HCT116 (cell line): ENCODE results near the gene NEURL1. TPM values are rescaled to one million over a fixed set of nuclear protein-coding genes. Genes with fewer than 3 reads are reported as not detected.

Source experiments
- ATAC-seq: fragments of 200-7000 bp; cut with Tn5 transposase; 2 replicates; pipeline ENCODE4 v1.9.1; 2020; ENCODE audit warnings: mild to moderate bottlenecking, moderate library complexity
- BruUV-seq: library from RNA; stranded (reverse); fragments of 400-500 nt; replicated peaks from 2 replicates; lab custom pipeline; 2021; lab: Mats Ljungman, UMichigan
- CTCF ChIA-PET: fragments of 300-600 bp; sonication (Branson Sonifier 250); formaldehyde crosslinking; loops from one replicate; lab custom pipeline; 2021; ENCODE audit warnings: antibody characterized with exemption; lab: Charles Lee
- POLR2A ChIA-PET: fragments of 300-600, 350-600 bp; sonication (Branson Sonifier 250); formaldehyde crosslinking; loops from one replicate; lab custom pipeline; 2021; ENCODE audit warnings: antibody characterized with exemption; lab: Charles Lee
- RAD21 ChIA-PET, 2 experiments: fragments of 300-600 bp; sonication (Branson Sonifier 250); formaldehyde crosslinking; loops; one replicate each; lab custom pipeline; 2023; ENCODE audit warnings: low total read pairs in 2 of 2; ENCODE audit not compliant: uncharacterized antibody in 2 of 2, unreplicated experiment in 2 of 2, low non-redundant PET in 1 of 2; lab: Charles Lee
- DNase-seq: peaks from one replicate; pipeline ENCODE4 v3.0.0-alpha.2; 2010; ENCODE audit warnings: low read depth, low spot score
- H2AFZ ChIP-seq: fragments of 200-600 bp; shearing (Covaris generic), sonication (generic); 2 replicates; pipeline ENCODE4 v1.6.1; 2017; ENCODE audit warnings: low read depth, mixed run types, mixed read lengths, antibody characterized with exemption, low read length; ENCODE audit not compliant: poor library complexity, severe bottlenecking
- H3K27ac ChIP-seq: 2 replicates; pipeline ENCODE4 v1.5.1; 2012; ENCODE audit warnings: low read depth, low read length
- H3K27me3 ChIP-seq: fragments of 200-600 bp; sonication (generic); 2 replicates; pipeline ENCODE4 v1.6.1; 2016; ENCODE audit warnings: mixed run types, low read length, mixed read lengths; ENCODE audit not compliant: insufficient read depth
- H3K36me3 ChIP-seq, 2 experiments: fragments of 200-500 bp in 1 of 2; fragments of 200-600 bp in 1 of 2; sonication (Bioruptor generic) in 1 of 2; sonication (generic) in 1 of 2; 2 replicates each; pipeline versions ENCODE4 v1.5.1 to v1.6.1; 2014 to 2016; ENCODE audit warnings: low read length in 2 of 2, inconsistent platforms in 1 of 2, mixed read lengths in 1 of 2, mixed run types in 1 of 2; ENCODE audit not compliant: insufficient read depth in 2 of 2, control insufficient read depth in 1 of 2
- H3K4me1 ChIP-seq, 2 experiments: fragments of 200-600 bp in 1 of 2; sonication (generic) in 1 of 2; 2 replicates each; pipeline versions ENCODE4 v1.5.1 to v1.6.1; 2012 to 2017; ENCODE audit warnings: low read length in 2 of 2, inconsistent platforms in 1 of 2, mild to moderate bottlenecking in 1 of 2, mixed read lengths in 1 of 2, mixed run types in 1 of 2, moderate library complexity in 1 of 2; ENCODE audit not compliant: insufficient read depth in 2 of 2, control insufficient read depth in 1 of 2
- H3K4me2 ChIP-seq: fragments of 200-600 bp; sonication (generic); 2 replicates; pipeline ENCODE4 v1.6.1; 2017; ENCODE audit warnings: mixed run types, low read length, mixed read lengths
- H3K4me3 ChIP-seq, 2 experiments: fragments of 200-600 bp in 1 of 2; sonication (generic) in 1 of 2; replicated peaks in 1 of 2; 2 replicates each; pipeline ENCODE4 v1.5.1; 2011 to 2016; ENCODE audit warnings: low read length in 2 of 2, control low read depth in 1 of 2, low read depth in 1 of 2, mild to moderate bottlenecking in 1 of 2, mixed read lengths in 1 of 2, mixed run types in 1 of 2
- H3K79me2 ChIP-seq: fragments of 200-600 bp; sonication (generic); 2 replicates; pipeline ENCODE4 v1.6.1; 2017; ENCODE audit warnings: mild to moderate bottlenecking, mixed run types, low read length, moderate library complexity, mixed read lengths; ENCODE audit not compliant: insufficient read depth
- H3K9ac ChIP-seq: fragments of 200-600 bp; sonication (generic); 2 replicates; pipeline ENCODE4 v1.6.1; 2016; ENCODE audit warnings: low read length, mixed read lengths
- H3K9me2 ChIP-seq: fragments of 200-600 bp; sonication (generic), shearing (Covaris generic); 2 replicates; pipeline ENCODE4 v1.6.1; 2017; ENCODE audit warnings: mixed run types, mild to moderate bottlenecking, moderate library complexity; ENCODE audit not compliant: insufficient read depth
- H3K9me3 ChIP-seq, 2 experiments: fragments of 200-500 bp in 1 of 2; fragments of 200-600 bp in 1 of 2; sonication (Bioruptor generic) in 1 of 2; sonication (generic) in 1 of 2; 2 replicates each; pipeline ENCODE4 v1.6.1; 2014 to 2017; ENCODE audit warnings: low read length in 2 of 2, mixed read lengths in 2 of 2, inconsistent platforms in 1 of 2, low read depth in 1 of 2, mild to moderate bottlenecking in 1 of 2, mixed run types in 1 of 2, moderate library complexity in 1 of 2; ENCODE audit not compliant: control insufficient read depth in 1 of 2, insufficient read depth in 1 of 2
- H4K20me1 ChIP-seq: fragments of 200-600 bp; sonication (generic), shearing (Covaris generic); 2 replicates; pipeline ENCODE4 v1.6.1; 2017; ENCODE audit warnings: mixed run types, mild to moderate bottlenecking, moderate library complexity; ENCODE audit not compliant: insufficient read depth
- EGR1 ChIP-seq: IDR thresholded peaks from 2 replicates; pipeline ENCODE4 v1.6.1; 2012; ENCODE audit warnings: low read depth
- EZH2 ChIP-seq: fragments of 200-600 bp; sonication (generic); IDR thresholded peaks from 2 replicates; pipeline ENCODE4 v1.6.1; 2017; ENCODE audit warnings: antibody characterized with exemption, mixed run types
- FOSL1 ChIP-seq: IDR thresholded peaks from 2 replicates; pipeline ENCODE4 v1.6.1; 2012; ENCODE audit warnings: low read depth
- SIN3A ChIP-seq: IDR thresholded peaks from 2 replicates; pipeline ENCODE4 v1.6.1; 2012; ENCODE audit warnings: low read depth
- SRF ChIP-seq: IDR thresholded peaks from 2 replicates; pipeline ENCODE4 v1.6.1; 2012; ENCODE audit warnings: low read depth
- ZNF274 ChIP-seq: fragments of 200-500 bp; sonication (Bioruptor generic); IDR thresholded peaks from 2 replicates; pipeline ENCODE4 v1.6.1; 2014; ENCODE audit warnings: mild to moderate bottlenecking, low read depth, low read length, inconsistent platforms
- intact Hi-C: fragments of 100-400 bp; cut with micrococcal nuclease; formaldehyde crosslinking; loops from 2 replicates; pipeline ENCODE4 v1.10.0; 2022
- total RNA-seq: library from RNA; stranded (reverse); gene quantifications from one replicate; pipeline ENCODE4 v1.2.1, GENCODE V29; 2021; ENCODE audit not compliant: unreplicated experiment
- TF ChIP-seq, protein P1 (sequence below): IDR thresholded peaks from 2 replicates; pipeline ENCODE4 v1.6.1; 2011; ENCODE audit warnings: mild to moderate bottlenecking, low read length, moderate library complexity; ENCODE audit not compliant: insufficient replicate concordance; ENCODE audit errors: extremely low read depth
- TF ChIP-seq, protein P2 (sequence below): IDR thresholded peaks from 2 replicates; pipeline ENCODE4 v1.6.1; 2012

Gene NEURL1
- total RNA-seq, 1 experiment from 2014 or later = 1.4 TPM

DNA sequence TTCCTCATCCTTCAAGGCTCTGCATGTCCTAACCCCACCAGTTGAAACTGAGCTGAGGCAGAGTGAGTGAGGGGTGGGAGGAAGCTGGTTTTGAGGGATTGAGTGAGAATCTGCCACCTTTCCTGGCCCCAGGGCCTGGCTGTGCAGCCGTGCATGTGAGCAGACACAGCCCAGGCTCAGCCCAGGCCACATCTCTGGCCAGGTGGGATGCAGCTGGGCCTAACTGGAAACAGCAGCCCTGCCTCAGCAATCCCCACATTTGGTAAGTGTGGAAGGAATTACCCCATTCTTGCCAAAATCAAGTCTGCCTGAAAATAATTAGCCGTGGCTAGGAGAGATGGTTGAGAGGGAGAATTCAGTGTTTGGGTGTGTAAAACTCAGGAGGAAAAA lies 116.6 kb downstream of the NEURL1 start:
- no peak for TF ChIP-seq SIN3A
- TF ChIP-seq FOSL1 = no peak
- no peak for TF ChIP-seq EGR1
- TF ChIP-seq, protein P1, sequence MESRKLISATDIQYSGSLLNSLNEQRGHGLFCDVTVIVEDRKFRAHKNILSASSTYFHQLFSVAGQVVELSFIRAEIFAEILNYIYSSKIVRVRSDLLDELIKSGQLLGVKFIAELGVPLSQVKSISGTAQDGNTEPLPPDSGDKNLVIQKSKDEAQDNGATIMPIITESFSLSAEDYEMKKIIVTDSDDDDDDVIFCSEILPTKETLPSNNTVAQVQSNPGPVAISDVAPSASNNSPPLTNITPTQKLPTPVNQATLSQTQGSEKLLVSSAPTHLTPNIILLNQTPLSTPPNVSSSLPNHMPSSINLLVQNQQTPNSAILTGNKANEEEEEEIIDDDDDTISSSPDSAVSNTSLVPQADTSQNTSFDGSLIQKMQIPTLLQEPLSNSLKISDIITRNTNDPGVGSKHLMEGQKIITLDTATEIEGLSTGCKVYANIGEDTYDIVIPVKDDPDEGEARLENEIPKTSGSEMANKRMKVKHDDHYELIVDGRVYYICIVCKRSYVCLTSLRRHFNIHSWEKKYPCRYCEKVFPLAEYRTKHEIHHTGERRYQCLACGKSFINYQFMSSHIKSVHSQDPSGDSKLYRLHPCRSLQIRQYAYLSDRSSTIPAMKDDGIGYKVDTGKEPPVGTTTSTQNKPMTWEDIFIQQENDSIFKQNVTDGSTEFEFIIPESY = no peak
- TF ChIP-seq, protein P2, sequence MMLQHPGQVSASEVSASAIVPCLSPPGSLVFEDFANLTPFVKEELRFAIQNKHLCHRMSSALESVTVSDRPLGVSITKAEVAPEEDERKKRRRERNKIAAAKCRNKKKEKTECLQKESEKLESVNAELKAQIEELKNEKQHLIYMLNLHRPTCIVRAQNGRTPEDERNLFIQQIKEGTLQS = no peak
- TF ChIP-seq ZNF274 = no peak
- ATAC-seq (no peak), DNase-seq (no peak)
- H3K4me1 ChIP-seq = peaks cover 0 to 5% of the 10 kb centered on the region in 2 experiments; a peak in 1 of 4 replicates
- H4K20me1 ChIP-seq = no peaks in the 10 kb centered on the region
- no peak overlapping the region for H3K27ac ChIP-seq
- H3K36me3 ChIP-seq = no peaks in the 10 kb centered on the region
- H3K4me2 ChIP-seq = no peak overlapping the region
- no peaks in the 10 kb centered on the region for H3K27me3 ChIP-seq
- ChIA-PET RAD21 (no interaction called here), POLR2A (no interaction called here), CTCF (interaction anchor here (1.0 kb wide), 1 partner anchor 17 kb away, joined by 3 read pairs; no protein-coding TSS in a partner anchor)
- H3K9ac ChIP-seq = no peak overlapping the region
- no peaks in the 10 kb centered on the region for H3K79me2 ChIP-seq
- no peaks in the 10 kb centered on the region for H3K9me3 ChIP-seq
- no TSS peak for BruUV-seq
- no peak overlapping the region for H2AFZ ChIP-seq
- H3K9me2 ChIP-seq = no peaks in the 10 kb centered on the region
- intact Hi-C loops = no loop called here
- no peak overlapping the region for H3K4me3 ChIP-seq

DNA sequence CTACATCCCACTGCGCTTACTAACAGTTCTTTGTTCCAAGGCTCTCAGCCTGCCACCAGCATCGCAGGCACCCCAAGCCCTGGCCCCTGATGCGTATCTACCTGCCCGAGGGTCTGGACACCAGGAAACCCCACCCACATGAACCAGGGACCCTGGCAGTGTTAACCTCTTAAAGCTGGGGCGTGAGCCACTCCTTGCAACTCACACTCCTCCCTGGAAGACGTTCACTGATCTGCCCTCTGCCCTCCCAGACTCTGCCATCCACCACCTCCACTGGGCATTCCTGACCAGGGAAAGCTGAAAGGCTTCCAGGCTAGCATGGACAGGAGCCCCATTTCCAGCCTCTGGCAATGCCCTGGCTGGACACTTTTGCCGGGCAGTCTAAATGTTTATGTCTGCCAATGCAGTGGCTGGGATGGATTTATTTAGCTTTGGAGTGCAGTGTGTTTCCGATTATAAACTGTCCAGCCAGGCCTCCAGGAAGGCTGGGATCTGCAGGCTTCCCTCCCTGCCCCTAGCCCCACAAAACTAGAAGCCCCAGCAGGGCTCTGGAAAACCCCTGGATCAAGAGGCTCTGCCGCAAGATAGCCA lies 117.5 kb downstream of the NEURL1 start:
- BruUV-seq = no TSS peak
- Histone ChIP-seq H3K9me3 (no peaks in the 10 kb centered on the region), H3K9ac (no peak overlapping the region), H3K27ac (no peak overlapping the region), H3K4me1 (peaks cover 0 to 5% of the 10 kb centered on the region in 2 experiments; a peak in 1 of 4 replicates), H2AFZ (no peak overlapping the region)
- POLR2A ChIA-PET = no interaction called here
- intact Hi-C loops = no loop called here
- no peak for ATAC-seq
- TF ChIP-seq FOSL1 (no peak), EZH2 (no peak), SRF (no peak)
- TF ChIP-seq, all 23 proteins: peak for 0
- H3K4me3 ChIP-seq = no peak overlapping the region
- H3K79me2 ChIP-seq = no peaks in the 10 kb centered on the region
- no peaks in the 10 kb centered on the region for H3K36me3 ChIP-seq
- ChIA-PET CTCF (interaction anchor here (1.0 to 1.7 kb wide), 3 partner anchors 18 to 86 kb away, joined by 3 to 13 read pairs (median 4); no protein-coding TSS in a partner anchor), RAD21 (no interaction called here)
- DNase-seq = no peak
- no peaks in the 10 kb centered on the region for H3K9me2 ChIP-seq
- H4K20me1 ChIP-seq = no peaks in the 10 kb centered on the region
- no peak overlapping the region for H3K4me2 ChIP-seq
- H3K27me3 ChIP-seq = no peaks in the 10 kb centered on the region
